Renal cortical epithelial cell (primary cell): ENCODE data around the gene LUC7L3. TPM values are rescaled to one million over a fixed set of nuclear protein-coding genes. Genes with fewer than 3 reads are reported as not detected.
"Not testable (repeated sequence)": the region's sequence is repeated elsewhere in the genome, so short reads cannot be mapped to it uniquely, and the experiment has no call there.

ENCODE experiments used
- DNase-seq: peaks from one replicate; pipeline ENCODE4 v3.0.0-alpha.2; 2011; ENCODE audit warnings: low read depth
- total RNA-seq: library from RNA; depleted of rRNA; stranded (reverse); fragments of >200 nt; gene quantifications from 2 replicates; pipeline ENCODE4 v1.2.3, GENCODE V29; 2014

The LUC7L3 gene
- total RNA-seq, 1 donor from 2014 or later = 41.9 TPM

- no peak for DNase-seq
These were observed 65.7 kb downstream of the LUC7L3 start for GRCh38 chr17:50785126-50785525.

- DNase-seq = no peak
These were observed 66.7 kb downstream of the LUC7L3 start for GRCh38 chr17:50785946-50786570.

- no peak for DNase-seq
These were observed 67.7 kb downstream of the LUC7L3 start for GRCh38 chr17:50787106-50787505.

GRCh38 chr17:50790618-50791017, 71.2 kb downstream of the LUC7L3 start:
- DNase-seq = no peak

- no peak for DNase-seq
These were observed 72.7 kb downstream of the LUC7L3 start for GRCh38 chr17:50792132-50792531.

- DNase-seq = no peak
These were observed 73.6 kb downstream of the LUC7L3 start for GRCh38 chr17:50793007-50793406.

GRCh38 chr17:50794361-50794760, 75.0 kb downstream of the LUC7L3 start:
- no peak for DNase-seq

GRCh38 chr17:50797135-50797810, 77.9 kb downstream of the LUC7L3 start:
- peak; percentile 27 for DNase-seq

GRCh38 chr17:50798424-50799288, 79.3 kb downstream of the LUC7L3 start:
- DNase-seq = no peak

GRCh38 chr17:50799582-50799981, 80.2 kb downstream of the LUC7L3 start:
- no peak for DNase-seq

GRCh38 chr17:50800196-50800700, 80.8 kb downstream of the LUC7L3 start:
- DNase-seq = no peak

GRCh38 chr17:50802609-50803571, 83.5 kb downstream of the LUC7L3 start:
- DNase-seq = no peak

GRCh38 chr17:50803676-50804075, 84.3 kb downstream of the LUC7L3 start:
- DNase-seq = no peak

- not testable (repeated sequence) for DNase-seq
These were observed 85.5 kb downstream of the LUC7L3 start for GRCh38 chr17:50804749-50805475.

GRCh38 chr17:50805486-50805885, 86.1 kb downstream of the LUC7L3 start:
- no peak for DNase-seq

Other genes starting within 250 kb of the LUC7L3 start
- gene RSAD1, start 240.7 kb upstream of the LUC7L3 start, total RNA-seq = 9.2 and 14.6 TPM in 2 replicates
- 0.30 TPM in 1 of 2 replicates, not detected in the other for gene MYCBPAP, start 211.2 kb upstream of the LUC7L3 start, total RNA-seq
- gene EPN3, start 186.9 kb upstream of the LUC7L3 start, total RNA-seq = 0.17 and 0.99 TPM in 2 replicates
- gene SPATA20, start 172.4 kb upstream of the LUC7L3 start, total RNA-seq = 59.3 and 62.7 TPM in 2 replicates
- 0.10 TPM in 1 of 2 replicates, not detected in the other for gene CACNA1G, start 158.9 kb upstream of the LUC7L3 start, total RNA-seq
- gene ABCC3, start 84.7 kb upstream of the LUC7L3 start, total RNA-seq = 28.3 and 250 TPM in 2 replicates
- 25.1 and 36.3 TPM in 2 replicates for gene ANKRD40, start 11.7 kb upstream of the LUC7L3 start, total RNA-seq
- not detected in 2 replicates for gene ANKRD40CL, start 47.9 kb downstream of the LUC7L3 start, total RNA-seq
- gene WFIKKN2, start 116.0 kb downstream of the LUC7L3 start, total RNA-seq = not detected in 2 replicates
- 8.5 and 19.5 TPM in 2 replicates for gene TOB1, start 146.8 kb downstream of the LUC7L3 start, total RNA-seq